HEK293T (cell line): Measurements from ENCODE around the gene MX2.

ENCODE experiments used
- ARNT ChIP-seq: fragments of 450-650 bp; IDR thresholded peaks from 2 replicates; pipeline ENCODE4 v1.6.1; 2017; ENCODE audit warnings: mild to moderate bottlenecking
- BHLHE40 ChIP-seq: fragments of 450-650 bp; IDR thresholded peaks from 2 replicates; pipeline ENCODE4 v1.6.1; 2016; ENCODE audit warnings: mild to moderate bottlenecking, moderate library complexity, borderline replicate concordance
- ELF4 ChIP-seq: fragments of 450-650 bp; IDR thresholded peaks from 2 replicates; pipeline ENCODE4 v1.6.1; 2017; ENCODE audit warnings: antibody characterized with exemption
- FOXK2 ChIP-seq: fragments of 450-650 bp; IDR thresholded peaks from 2 replicates; pipeline ENCODE4 v1.6.1; 2016; ENCODE audit warnings: mild to moderate bottlenecking
- FOXM1 ChIP-seq: fragments of 450-650 bp; IDR thresholded peaks from 2 replicates; pipeline ENCODE4 v1.6.1; 2017; ENCODE audit warnings: mild to moderate bottlenecking, borderline replicate concordance
- HDGF ChIP-seq: fragments of 450-650 bp; IDR thresholded peaks from 2 replicates; pipeline ENCODE4 v1.6.1; 2017; ENCODE audit warnings: antibody characterized with exemption, borderline replicate concordance
- NFRKB ChIP-seq: fragments of 450-650 bp; IDR thresholded peaks from 2 replicates; pipeline ENCODE4 v1.6.1; 2016; ENCODE audit warnings: mild to moderate bottlenecking, moderate library complexity
- SP1 ChIP-seq: fragments of 450-650 bp; IDR thresholded peaks from 2 replicates; pipeline ENCODE4 v1.6.1; 2017

- TF ChIP-seq HDGF = no peak
- no peak for TF ChIP-seq ARNT
- TF ChIP-seq FOXM1 = no peak
- TF ChIP-seq NFRKB = no peak
- TF ChIP-seq BHLHE40 = no peak
- no peak for TF ChIP-seq FOXK2
- TF ChIP-seq SP1 = no peak
- no peak for TF ChIP-seq ELF4
Measured at GRCh38 chr21:41346758-41347157, 15.1 kb upstream of the MX2 start.
